LNCaP clone FGC (cell line): ENCODE measurements around the gene PHC2.

Source experiments
- DNase-seq: peaks from one replicate; pipeline ENCODE4 v3.0.0-alpha.2; 2011; ENCODE audit warnings: low read depth
- H3K4me3 ChIP-seq: 2 replicates; pipeline ENCODE4 v1.5.1; 2011; ENCODE audit warnings: mild to moderate bottlenecking, low read depth, low read length, control low read depth
- TF ChIP-seq, protein P1 (sequence below): IDR thresholded peaks from 2 replicates; pipeline ENCODE4 v1.5.1; 2012; ENCODE audit warnings: mild to moderate bottlenecking; ENCODE audit not compliant: control insufficient read depth, insufficient read depth; ENCODE audit errors: extremely low read depth

PHC2 gene

DNA sequence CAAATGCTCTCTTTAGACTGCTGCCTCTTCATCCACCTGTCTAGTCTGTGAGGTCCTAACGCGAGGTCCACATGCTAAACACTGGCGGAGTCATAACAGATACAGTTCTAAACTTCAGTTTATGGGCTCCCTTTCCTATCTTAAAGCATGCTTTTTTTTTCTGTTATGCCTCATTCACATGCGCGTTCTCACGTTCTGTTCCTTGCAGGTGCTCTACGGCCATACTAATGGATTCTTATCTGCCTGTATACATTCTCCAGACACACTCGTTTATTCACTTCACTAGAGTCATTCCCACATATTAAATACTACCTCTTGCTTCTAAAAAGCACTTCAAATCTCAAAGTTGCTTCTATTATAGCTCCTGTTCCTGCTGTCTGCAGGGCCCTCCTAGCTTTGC is 38.7 kb downstream of the PHC2 start:
- no peak for DNase-seq
- TF ChIP-seq, protein P1, sequence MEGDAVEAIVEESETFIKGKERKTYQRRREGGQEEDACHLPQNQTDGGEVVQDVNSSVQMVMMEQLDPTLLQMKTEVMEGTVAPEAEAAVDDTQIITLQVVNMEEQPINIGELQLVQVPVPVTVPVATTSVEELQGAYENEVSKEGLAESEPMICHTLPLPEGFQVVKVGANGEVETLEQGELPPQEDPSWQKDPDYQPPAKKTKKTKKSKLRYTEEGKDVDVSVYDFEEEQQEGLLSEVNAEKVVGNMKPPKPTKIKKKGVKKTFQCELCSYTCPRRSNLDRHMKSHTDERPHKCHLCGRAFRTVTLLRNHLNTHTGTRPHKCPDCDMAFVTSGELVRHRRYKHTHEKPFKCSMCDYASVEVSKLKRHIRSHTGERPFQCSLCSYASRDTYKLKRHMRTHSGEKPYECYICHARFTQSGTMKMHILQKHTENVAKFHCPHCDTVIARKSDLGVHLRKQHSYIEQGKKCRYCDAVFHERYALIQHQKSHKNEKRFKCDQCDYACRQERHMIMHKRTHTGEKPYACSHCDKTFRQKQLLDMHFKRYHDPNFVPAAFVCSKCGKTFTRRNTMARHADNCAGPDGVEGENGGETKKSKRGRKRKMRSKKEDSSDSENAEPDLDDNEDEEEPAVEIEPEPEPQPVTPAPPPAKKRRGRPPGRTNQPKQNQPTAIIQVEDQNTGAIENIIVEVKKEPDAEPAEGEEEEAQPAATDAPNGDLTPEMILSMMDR, result no peak
- no peak overlapping the region for H3K4me3 ChIP-seq

DNA sequence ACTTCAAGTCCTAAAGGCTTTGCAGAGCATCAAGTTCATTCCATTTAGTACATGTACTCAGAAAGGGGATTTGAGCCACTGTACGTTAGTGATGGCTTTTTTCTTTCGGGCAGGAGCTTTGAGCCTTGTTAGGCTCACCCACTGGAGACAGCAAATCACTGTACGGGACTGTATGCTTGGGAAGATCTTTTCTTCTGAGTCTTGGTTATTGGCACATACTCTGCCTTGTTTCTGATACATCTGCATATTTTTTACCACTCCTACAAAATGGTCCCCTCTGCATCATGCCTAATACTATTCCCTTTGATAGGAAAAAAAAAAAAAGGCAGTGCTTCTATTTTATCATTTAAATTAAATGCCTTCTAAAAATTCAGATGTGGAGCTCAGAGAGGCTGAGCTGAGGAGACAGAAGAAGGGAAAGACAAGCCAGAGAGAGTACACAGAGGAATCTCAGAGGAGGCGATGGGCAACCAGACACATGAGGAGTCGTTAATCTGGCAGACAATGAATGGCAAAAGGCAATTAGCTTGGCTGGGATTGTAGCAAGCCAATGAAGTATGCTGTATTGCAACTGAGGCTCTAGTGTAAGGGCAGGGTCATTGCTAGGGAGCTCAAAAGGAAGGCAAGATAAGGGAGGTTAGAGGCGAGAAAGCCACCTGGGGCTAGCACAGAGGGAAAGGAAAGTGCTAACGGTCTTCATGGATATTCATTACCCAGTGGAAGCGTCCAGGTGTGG is 39.4 kb downstream of the PHC2 start:
- TF ChIP-seq, protein P1, result no peak
- H3K4me3 ChIP-seq, result no peak overlapping the region
- no peak for DNase-seq

GRCh38 chr1:33390542-33390941 is 40.4 kb downstream of the PHC2 start:
- TF ChIP-seq, protein P1, result no peak
- no peak overlapping the region for H3K4me3 ChIP-seq
- DNase-seq, result no peak

DNA sequence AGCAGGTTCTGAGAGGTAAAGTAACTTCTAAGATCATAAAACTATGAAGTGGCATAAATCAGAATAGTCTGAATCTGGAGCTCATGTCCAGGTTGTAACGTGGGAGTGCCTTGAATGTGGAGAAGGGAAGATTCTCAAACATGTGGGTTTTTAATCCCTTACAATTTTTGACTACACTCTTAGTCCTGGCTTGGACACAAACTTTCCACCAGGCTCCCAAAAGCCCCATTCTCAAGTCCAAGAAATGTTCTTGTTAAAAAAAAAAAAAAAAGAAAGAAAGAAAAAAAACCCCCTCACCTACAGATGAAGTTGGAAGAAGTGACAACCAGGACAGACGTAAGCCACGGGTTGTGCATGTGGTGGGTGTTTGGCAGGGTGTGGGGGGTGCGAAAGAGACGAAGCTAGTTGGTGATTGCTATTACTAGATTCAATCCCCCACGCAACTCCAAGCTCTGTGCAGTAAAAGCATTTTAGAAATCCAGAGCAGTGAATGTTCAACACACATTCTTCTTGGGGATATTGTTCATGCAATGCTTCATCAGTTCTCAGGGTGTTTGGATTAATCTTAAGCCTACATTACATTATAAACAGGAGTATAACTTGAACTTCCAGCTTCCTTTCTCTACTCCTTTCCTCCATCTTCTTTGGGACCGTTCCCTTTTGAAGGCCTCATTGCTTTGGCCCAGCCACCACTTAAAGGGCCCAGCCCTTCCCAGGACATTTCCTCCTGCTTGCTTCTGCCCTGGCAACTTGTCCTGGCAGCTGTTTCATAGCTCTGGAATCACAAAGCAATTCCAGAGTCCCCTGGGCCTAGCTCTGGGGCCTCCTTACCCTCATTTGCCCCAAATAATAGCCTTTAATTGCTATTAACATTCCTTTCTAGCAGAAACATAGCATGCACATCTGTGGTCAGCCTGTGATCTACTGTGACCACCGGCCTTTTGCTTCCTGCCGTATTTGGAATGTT is 41.8 kb downstream of the PHC2 start:
- TF ChIP-seq, protein P1, result no peak
- H3K4me3 ChIP-seq, result no peak overlapping the region
- no peak for DNase-seq

DNA sequence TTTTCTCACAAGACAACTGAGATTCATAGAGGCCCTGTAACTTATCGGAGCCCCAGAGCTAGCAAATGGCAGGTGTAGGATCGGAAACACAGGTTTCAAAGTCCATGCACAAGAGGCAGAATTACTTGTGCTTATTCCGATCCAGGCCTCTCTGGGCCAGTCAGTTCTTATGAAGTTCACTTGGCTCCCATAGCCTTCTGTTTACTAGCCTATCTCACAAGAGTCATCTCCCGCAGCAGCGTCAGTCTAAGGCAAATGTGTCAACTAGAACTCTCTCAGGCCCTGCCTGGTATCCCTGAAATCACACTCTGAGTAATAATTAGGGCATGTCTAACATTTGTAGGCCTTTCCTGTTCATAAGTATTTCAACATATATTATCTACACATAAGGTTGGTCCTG is 43.3 kb downstream of the PHC2 start:
- TF ChIP-seq, protein P1, result no peak
- no peak for DNase-seq
- no peak overlapping the region for H3K4me3 ChIP-seq

DNA sequence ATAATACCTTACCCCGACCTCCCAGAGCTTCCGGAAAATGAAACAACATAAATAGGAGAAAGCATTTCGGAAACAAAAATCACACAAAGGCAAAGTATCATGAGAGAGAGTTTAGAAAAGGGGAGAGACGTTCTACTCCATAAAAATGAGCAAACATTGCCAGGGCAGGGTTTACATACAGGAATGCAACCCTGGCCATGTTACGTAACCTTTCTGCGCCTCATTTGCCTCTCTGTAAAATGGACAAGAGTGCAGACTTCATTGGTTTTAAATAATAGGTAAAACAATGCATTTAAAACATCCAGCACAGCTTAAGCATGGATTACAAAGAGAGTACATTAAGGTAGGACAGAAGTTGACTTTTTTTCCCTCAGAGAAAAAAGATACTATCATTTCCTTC is 45.6 kb downstream of the PHC2 start:
- no peak overlapping the region for H3K4me3 ChIP-seq
- TF ChIP-seq, protein P1, result no peak
- DNase-seq, result no peak
